Vagina (tissue), 2 donors: ENCODE data around the gene MACROD2.

Experiments
- POLR2A ChIP-seq, 2 donors: fragments of 450-650 bp; IDR thresholded peaks; one replicate each; pipeline ENCODE4 v1.6.1; 2017; ENCODE audit warnings: antibody characterized with exemption in 2 of 2, mild to moderate bottlenecking in 2 of 2, moderate library complexity in 2 of 2
- POLR2AphosphoS5 ChIP-seq, 2 donors: sonication (generic); formaldehyde crosslinking; IDR thresholded peaks; one replicate each; pipeline ENCODE4 v1.9.0; 2017; ENCODE audit warnings: antibody characterized with exemption in 2 of 2, mild to moderate bottlenecking in 2 of 2, low read depth in 1 of 2; ENCODE audit not compliant: insufficient read depth in 1 of 2
- TF ChIP-seq, protein P1 (sequence below), 3 experiments: fragments of 450-650 bp in 2 of 3; fragments of 200-600 bp in 1 of 3; sonication (generic) in 1 of 3; IDR thresholded peaks; one replicate each; pipeline ENCODE4 v1.5.1; 2017 to 2019; ENCODE audit warnings: antibody characterized with exemption in 3 of 3, mild to moderate bottlenecking in 2 of 3, moderate library complexity in 2 of 3

DNA sequence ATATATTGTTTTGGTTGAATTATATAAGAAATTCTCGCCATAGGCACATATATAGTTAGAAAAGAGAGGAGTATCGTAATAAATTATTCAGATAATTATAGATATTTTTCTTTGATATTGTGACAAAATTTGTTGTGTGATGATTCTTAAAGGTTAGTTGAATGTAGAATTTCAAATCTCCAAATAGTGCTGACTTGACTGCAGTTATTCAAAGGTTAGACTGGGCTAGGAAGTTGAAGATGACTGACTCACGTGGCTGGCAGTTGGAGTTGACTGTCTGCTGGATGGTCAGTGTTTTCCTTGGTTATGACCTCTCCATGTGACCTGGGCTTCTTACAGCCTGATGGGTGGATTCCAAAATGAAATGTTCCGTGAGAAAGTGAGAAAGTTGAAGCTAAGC lies 286.8 kb downstream of the MACROD2 start:
- TF ChIP-seq, protein P1, sequence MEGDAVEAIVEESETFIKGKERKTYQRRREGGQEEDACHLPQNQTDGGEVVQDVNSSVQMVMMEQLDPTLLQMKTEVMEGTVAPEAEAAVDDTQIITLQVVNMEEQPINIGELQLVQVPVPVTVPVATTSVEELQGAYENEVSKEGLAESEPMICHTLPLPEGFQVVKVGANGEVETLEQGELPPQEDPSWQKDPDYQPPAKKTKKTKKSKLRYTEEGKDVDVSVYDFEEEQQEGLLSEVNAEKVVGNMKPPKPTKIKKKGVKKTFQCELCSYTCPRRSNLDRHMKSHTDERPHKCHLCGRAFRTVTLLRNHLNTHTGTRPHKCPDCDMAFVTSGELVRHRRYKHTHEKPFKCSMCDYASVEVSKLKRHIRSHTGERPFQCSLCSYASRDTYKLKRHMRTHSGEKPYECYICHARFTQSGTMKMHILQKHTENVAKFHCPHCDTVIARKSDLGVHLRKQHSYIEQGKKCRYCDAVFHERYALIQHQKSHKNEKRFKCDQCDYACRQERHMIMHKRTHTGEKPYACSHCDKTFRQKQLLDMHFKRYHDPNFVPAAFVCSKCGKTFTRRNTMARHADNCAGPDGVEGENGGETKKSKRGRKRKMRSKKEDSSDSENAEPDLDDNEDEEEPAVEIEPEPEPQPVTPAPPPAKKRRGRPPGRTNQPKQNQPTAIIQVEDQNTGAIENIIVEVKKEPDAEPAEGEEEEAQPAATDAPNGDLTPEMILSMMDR (IDR thresholded peaks at IDR 0.05), result no peak
- no peak for TF ChIP-seq POLR2A (IDR thresholded peaks at IDR 0.05)
- TF ChIP-seq POLR2AphosphoS5 (IDR thresholded peaks at IDR 0.05; ENCODE audit: insufficient read depth in 1 of 2, low read depth in 1 of 2), result no peak
